NCI-H460 (cell line): ENCODE results near the gene PCDHGB5. TPM values are rescaled to one million over a fixed set of nuclear protein-coding genes. Genes with fewer than 3 reads are reported as not detected.
"Not testable (repeated sequence)": the region's sequence is repeated elsewhere in the genome, so short reads cannot be mapped to it uniquely, and the experiment has no call there.

Source experiments
- DNase-seq: peaks from one replicate; pipeline ENCODE4 v3.0.0-alpha.2; 2016; ENCODE audit warnings: low read depth; ENCODE audit errors: extremely low read depth
- polyA plus RNA-seq: library from polyadenylated mRNA; depleted of rRNA; stranded (reverse); fragments of >200 nt; gene quantifications from 2 replicates; pipeline ENCODE4 v1.2.3, GENCODE V29; 2014; cell fraction: nucleus; rRNA removed
- total RNA-seq: library from RNA; depleted of rRNA; stranded (reverse); fragments of >200 nt; shearing (Covaris generic); gene quantifications from 2 replicates; pipeline ENCODE4 v1.2.3, GENCODE V29; 2014; rRNA removed

Gene PCDHGB5
- 0.72 and 1.6 TPM in 2 replicates for total RNA-seq
- polyA plus RNA-seq, result 1.5 and 1.7 TPM in 2 replicates

- not testable (repeated sequence) for DNase-seq
These were observed at the start of gene PCDHGB5 for GRCh38 chr5:141397756-141398551. TSS of gene PCDHGB5 (plus strand) at chr5:141397947. CDS start at chr5:141398128, 181 bp downstream.

GRCh38 chr5:141349917-141350619 is 47.7 kb upstream of the PCDHGB5 start, which contains the start of gene PCDHGB1:
TSS of gene PCDHGB1 (plus strand) at chr5:141350099. CDS start at chr5:141350261, 162 bp downstream.
- peak; percentile 66 for DNase-seq

- no peak for DNase-seq
These were observed 46.2 kb upstream of the PCDHGB5 start for GRCh38 chr5:141351591-141351990.

GRCh38 chr5:141354900-141355469 is 42.8 kb upstream of the PCDHGB5 start, which contains the start of gene PCDHGA4:
TSS of gene PCDHGA4 (plus strand) at chr5:141355021. CDS start at chr5:141355108, 87 bp downstream.
- DNase-seq, result no peak

GRCh38 chr5:141355641-141356040 is 42.1 kb upstream of the PCDHGB5 start:
- no peak for DNase-seq

- DNase-seq, result no peak
These were observed 41.6 kb upstream of the PCDHGB5 start for GRCh38 chr5:141356133-141356532.

- no peak for DNase-seq
These were observed 40.8 kb upstream of the PCDHGB5 start for GRCh38 chr5:141356950-141357349.

GRCh38 chr5:141359790-141360426 is 37.8 kb upstream of the PCDHGB5 start, which contains the start of gene PCDHGB2:
TSS of gene PCDHGB2 (plus strand) at chr5:141359994. CDS start at chr5:141360136, 142 bp downstream.
- peak; percentile 56 for DNase-seq

- DNase-seq, result no peak
These were observed 37.1 kb upstream of the PCDHGB5 start for GRCh38 chr5:141360685-141361084.

- no peak for DNase-seq
These were observed 35.0 kb upstream of the PCDHGB5 start for GRCh38 chr5:141362719-141363118.

GRCh38 chr5:141363952-141364660 is 33.6 kb upstream of the PCDHGB5 start, which contains the start of gene PCDHGA5:
TSS of gene PCDHGA5 (plus strand) at chr5:141364162. CDS start at chr5:141364331, 169 bp downstream.
- no peak for DNase-seq

GRCh38 chr5:141366016-141366896 is 31.5 kb upstream of the PCDHGB5 start:
- no peak for DNase-seq

- DNase-seq, result no peak
These were observed 27.5 kb upstream of the PCDHGB5 start, which contains the start of gene PCDHGB3 for GRCh38 chr5:141369994-141370848. TSS of gene PCDHGB3 (plus strand) at chr5:141370242. CDS start at chr5:141370395, 153 bp downstream.

- DNase-seq, result no peak
These were observed 25.9 kb upstream of the PCDHGB5 start for GRCh38 chr5:141371572-141372475.

GRCh38 chr5:141373673-141374317 is 24.0 kb upstream of the PCDHGB5 start, which contains the start of gene PCDHGA6:
TSS of gene PCDHGA6 (plus strand) at chr5:141373891. CDS start at chr5:141374084, 193 bp downstream.
- DNase-seq, result no peak

- DNase-seq, result no peak
These were observed 23.1 kb upstream of the PCDHGB5 start for GRCh38 chr5:141374627-141375026.
